Activated CD4-positive, alpha-beta T cell treated with anti-CD3 and anti-CD28 coated beads, Interleukin-2, amount 50 U/mL, for 4 hours (primary cell): ENCODE results near the gene LAPTM5.
"Not testable (repeated sequence)": the region's sequence is repeated elsewhere in the genome, so short reads cannot be mapped to it uniquely, and the experiment has no call there.

Source experiments
- DNase-seq, 2 experiments: peaks; one replicate each; pipeline ENCODE4 v3.0.0-alpha.2; 2020

The LAPTM5 gene

DNA sequence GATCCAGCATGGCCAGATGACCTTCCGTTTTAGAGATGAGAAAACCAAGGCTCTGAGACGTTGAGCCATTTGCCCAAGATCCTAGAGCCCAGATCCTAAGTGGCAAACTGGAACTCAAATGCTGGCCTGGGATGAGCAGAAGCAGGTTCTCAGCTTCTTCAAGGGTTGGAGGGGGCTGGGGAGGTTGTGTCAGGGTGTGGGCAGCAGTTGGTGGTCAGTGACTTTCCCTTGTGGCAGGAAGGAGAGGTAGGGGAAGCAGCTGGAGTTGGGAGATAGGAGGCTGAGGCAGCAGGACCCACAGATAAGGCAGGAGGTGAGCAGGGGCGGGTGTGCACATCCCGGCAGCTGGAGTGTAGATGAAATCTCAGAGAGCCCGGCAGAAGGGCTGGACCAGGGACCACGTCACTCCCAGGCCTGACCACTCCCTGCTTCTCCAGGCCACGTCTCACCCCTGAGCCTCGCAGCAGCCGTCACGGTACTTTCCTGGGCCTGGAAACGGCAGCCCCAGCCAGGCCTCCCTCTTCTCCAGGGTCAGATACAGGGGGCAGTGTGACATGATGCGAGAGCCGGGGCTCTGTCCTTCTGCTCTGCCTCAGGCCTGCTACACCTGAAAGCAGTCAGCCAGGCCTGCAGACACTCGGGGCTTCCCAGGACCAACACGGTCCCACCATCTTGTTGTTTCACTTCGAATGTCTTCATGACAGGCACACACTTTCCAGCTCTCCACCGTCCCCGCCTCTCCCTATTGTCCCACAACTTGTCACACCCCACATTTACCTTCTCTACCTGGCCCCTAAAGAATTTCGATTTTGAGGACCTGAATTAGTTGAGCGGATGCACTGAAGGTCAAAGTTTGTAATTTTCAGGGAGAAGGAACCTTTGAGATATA, 11.5 kb upstream of the LAPTM5 start:
- no peak for DNase-seq

DNA sequence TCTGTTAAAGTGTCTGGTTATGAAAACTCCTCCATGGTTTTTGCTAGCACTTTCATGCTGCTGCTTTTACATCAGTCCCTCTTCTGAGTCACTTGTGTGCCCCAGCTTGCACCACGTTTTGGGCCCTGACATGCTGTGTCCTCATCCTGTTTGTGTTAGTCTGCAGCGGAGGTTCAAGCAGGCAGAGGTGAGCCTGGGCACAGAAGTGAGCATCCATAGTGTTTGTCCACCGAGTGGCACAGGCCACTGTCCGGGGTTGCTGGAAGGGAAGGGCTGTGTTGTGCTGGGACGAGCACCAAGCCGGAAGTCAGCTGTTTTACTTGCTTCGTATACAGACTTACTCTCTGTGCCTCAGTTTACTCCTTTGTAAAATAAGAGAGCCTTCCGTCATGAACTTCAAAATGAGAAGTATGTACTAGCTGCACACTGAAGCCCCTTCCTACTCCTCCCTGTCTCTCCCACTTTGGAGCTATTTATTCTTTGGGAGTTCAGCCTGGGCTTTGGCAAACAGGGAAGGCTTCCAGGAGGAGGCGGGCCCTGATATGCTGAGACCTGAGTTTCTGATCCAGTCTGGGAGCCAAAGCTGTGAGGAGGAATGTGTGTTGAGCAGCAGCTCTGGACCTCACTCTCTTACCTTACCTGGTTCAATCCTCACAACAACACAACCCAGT, 10.7 kb upstream of the LAPTM5 start:
- no peak for DNase-seq

DNA sequence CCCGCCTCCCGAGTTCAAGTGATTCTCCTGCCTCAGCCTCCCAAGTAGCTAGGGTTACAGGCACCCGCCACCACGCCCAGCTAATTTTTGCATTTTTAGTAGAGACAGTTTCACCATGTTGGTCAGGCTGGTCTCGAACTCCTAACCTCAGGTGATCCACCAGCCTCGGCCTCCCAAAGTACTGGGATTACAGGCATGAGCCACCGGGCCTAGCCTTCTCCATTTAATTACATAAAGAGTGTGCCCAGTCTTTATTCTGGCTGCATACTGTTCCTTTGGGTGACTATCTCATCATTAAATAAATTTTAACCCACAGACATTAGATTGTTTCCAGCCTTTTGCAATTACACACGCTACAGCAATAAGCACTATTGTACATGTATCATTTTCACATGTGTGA, 9.4 kb upstream of the LAPTM5 start:
- not testable (repeated sequence) for DNase-seq

DNA sequence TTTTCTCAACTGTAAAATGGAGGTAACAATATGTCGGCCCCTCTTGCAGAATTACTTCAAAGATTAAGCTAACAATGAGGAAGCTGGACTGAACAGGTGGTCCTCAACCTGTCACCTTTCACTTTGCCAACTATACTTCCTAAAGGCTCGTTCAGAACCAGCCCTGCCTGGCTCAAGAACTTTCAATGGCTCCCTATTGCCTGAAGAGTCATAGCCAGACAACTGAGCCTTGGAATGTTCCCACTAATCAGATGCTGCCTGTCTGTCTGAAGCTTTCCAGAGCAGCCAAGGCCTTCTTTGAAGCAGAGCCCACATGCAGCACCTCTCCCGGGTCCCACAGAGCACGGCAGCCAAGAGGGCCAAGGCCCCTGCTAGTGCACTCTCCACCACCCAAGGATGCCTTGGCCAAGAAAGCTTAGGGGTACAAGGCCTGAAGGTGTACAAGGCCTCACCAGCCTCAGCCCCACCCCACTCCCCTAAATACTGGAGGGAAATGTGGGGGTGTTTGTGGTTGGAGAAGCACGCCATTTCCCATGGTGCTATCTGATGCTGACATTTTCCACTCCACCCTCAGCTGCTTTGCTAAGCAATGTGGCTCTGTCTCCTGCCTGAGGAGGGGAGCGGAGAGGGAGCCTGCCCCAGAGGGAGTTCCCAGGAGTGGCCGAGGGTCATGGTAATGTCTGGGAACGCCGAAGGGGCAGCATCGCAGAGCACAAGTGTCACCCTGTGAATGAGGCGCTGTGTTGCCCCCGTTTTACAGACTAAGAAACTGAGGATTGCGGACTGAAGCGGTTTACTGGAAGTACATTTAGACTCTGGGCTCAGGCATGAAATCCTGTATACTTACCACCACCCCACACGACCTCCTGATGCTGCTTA, 8.2 kb upstream of the LAPTM5 start:
- no peak for DNase-seq

DNA sequence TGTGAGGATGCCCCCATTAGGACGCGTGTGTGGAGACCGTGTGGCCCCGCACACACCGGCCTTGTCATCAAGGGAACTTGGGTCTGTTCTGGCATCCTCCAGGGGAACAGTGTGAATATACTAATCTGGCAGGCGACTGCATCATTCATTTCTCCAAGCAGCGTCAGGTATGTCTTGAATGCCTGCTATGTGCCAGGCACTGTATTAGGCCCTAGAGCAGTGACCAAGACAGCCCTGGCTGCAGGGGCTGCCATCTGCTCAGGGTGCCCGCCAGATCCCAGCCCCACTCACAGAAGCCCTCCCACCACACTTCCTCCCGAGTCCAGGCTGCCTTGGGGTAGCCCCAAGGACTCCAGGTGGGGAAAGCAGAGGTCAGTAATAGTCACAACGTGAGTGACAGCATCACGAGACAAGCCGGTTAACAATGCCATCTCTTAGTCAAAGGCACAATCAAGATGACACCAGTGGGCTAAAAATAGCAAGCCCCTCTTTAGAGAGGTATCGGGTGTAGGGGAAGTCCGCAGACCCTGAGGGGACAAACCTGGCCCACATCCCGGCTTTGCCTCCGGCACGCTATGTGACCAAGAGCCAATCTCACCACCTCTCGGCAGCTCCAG, 7.5 kb upstream of the LAPTM5 start:
- DNase-seq = no peak

DNA sequence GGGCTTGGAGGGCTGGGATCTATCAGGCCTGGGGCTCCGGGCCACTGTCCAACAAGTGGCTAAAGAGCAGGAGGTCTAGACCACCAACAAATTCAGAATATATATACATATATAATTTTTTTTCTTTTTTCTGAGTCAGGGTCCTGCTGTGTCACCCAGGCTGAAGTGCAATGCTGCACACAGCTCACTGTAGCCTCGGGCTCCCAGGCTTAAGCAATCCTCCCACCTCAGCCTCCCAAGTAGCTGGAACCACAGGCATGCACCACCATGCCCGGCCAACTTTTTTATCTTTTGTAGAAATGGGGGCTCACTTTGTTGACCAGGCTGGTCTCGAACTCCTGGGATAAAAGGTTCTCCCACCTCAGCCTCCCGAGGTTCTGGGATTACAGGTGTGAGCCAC, 6.8 kb upstream of the LAPTM5 start:
- no peak for DNase-seq

DNA sequence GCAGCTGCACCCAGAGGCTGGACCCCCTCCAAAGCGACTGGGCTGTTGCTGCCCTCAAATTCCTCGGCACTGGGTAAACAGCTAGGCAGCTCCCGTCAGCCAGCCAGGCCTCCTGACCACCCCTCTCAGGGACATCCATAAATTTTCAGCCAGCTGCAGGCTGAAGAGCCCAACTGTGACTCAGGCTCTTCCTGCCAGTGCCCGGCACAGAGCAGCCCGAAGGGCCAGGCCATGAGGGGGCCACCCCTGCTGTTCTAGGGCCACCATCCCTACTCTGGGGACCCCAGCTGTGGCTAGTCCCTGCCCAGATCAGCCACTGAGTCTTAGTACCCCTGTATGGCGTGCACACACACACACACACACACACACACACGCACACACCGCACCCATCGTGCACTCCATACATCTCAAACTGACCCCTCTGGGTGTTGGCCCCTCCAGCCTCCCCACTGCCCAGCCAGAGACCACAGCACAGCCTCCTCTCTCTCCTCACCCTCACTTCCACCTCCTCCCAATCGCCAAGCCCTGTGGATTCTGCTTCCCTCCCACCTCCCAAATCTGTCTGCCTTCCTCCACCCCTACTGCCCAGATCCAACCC, 6.2 kb upstream of the LAPTM5 start:
- DNase-seq = no peak

DNA sequence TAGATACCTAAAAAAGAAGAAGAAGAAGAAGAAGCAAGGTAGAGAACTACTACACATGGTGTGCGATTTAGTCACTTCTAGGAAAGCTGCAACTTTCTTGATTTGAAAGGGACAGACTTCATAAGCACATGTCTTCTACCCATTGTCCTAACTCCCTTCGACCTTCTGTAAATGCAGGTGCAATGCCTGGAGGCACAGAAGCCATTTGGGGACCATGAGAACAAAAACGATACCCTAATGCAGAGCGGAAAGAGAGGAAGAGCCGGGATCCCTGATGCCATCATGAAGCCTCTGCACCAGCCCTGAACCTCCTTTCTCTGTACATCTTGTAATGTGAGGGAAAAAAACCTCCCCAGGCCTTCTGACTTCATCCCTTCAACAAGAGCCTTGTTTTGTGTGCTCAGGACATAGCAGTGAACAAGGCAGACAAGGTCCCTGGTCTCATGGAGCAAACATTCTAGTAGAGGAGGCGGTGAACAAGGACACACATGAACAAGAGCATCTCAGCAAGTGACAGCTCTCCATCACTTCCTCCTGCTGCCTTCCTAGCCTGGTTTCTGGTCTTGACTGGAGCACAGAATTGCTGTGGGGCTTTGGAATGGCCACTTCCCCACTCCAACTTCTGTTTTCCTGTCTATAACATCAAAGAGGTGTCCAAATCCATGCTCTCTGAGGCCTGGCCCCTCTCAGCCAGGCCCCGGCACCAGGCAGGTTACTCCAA, 5.5 kb upstream of the LAPTM5 start:
- no peak for DNase-seq

DNA sequence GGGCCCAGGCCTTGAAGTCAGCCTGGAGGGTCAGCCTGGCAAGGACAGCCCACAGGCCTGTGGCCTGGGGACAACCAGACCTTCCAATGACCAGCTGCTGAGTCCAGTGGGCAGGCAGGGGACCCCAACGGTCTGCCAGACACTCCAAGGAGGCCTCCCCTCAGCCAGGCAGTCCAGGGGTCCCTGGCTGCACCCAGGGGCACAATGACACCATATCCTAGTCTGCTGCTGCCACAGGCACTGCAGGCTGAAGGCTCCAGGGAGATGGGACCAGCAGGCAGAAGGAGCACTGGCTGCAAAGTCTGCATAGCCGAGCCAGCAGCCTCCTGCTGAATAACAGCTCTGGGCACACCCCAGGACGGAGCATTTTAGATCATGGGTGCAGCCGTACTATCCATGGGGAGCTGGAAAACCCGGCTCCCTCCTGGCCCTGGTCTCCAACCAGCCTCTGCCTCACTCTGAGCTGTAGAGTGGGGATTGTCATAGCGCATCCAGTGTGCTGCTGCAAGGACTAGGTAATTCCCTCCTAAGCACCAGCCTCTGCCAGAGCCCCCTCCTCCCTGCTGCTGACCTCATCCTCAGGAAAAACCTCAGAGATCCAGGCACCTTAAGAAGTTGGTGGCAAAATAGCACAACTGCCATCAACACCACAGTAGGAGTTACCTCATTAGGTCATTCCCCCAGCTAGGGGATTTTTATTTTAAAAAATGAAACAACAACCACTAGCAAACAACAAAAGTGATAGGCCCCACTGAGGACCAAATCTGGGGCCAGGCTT, 4.8 kb upstream of the LAPTM5 start:
- no peak for DNase-seq

DNA sequence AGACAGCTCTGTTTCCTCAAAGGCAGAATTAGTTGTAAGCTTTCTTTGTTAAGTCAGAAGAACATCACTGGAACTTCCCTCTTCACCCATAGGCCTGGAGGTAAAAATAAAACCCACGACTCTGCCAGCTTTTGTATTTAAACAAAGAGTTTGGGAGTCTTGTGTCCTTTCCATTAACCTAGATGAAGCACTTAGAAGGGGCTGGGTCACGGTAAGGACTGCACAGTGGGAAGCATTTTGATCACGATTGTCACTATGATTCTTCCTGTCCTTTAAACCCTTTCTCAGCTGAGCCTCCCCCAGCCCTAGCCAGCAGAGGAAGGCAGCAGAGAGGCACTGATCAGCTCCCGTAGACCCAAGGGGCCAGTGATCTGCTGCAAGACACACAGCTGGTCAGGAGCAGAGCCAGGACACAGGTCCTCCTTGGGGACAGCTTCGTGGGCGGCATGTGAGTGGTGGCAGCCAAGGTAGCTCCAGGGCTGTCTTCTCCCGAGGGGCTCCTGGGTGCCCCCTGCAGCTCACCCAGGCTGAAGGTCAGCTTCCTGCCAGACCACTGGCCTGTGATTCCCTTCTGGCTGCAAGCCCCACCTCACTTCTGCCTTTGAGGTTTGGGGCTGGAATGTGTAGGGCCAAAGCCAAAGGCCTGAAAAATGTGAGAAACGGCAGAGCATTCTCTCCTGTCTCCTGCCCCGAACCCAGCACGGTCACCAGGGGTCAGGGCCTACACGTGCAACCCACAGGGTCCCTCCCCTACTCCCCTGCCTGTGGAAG, 4.0 kb upstream of the LAPTM5 start:
- no peak for DNase-seq

DNA sequence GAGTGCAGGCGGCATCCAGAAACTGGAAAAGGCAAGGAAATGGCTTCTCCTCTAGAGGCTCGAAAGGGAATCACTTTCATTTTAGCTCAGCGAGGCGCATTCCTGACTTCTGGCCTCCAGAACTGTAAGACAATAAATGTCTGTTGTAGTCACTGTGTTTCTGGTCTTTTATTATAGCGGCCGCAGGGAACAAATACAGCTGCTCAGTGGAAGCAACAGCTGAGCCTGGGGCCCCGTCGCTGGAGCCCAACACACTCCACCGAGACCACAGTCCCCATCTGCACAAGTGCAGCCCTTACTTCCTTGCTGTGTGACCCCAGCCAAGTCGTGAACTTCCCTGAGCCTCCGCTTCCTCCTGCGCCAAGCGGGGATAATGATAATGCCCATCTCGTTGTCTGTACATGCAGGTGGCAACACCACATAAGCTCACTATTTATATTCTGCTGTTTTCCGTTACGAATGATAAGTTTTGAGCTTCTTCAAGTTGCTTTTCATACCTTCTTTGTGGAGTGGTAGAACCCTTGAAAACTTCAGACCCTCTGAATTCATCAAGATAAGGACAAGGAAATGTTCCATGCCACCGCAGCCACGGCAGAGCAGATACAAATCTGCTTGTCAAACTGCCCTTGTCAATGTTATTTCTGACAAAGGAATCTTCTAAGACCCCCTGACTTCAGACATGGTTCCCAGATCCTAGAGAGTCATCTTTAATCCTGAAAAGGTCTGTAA, 3.2 kb upstream of the LAPTM5 start:
- no peak for DNase-seq

DNA sequence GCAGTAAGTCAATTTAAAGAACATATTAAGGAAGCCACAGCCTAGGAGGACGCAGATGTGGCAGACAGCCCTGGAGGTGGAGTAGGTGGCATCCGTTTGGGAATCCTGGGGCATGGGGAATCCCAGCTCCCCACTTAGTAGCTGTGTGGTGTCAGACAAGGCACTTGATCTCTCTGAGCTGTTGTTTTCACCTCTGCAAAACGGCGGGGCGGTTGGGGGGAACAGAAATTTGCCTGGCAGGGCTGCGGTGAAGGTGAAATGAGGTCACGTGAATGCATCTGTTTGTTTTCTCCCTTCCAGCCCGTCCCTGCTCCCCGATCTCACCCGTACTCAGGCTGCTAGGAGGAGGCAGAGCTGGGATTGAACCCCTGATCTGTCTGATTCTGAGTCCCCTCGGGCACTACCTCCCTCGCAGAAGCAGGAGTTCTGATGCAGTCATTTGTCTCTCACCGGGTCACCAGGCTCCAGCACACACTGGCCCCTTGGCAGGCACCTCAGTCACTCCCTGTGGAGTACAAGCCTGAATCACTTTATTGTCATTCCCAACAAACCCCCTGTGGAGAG, 2.2 kb upstream of the LAPTM5 start:
- peak in 1 of 2 experiments; percentile 47 for DNase-seq

DNA sequence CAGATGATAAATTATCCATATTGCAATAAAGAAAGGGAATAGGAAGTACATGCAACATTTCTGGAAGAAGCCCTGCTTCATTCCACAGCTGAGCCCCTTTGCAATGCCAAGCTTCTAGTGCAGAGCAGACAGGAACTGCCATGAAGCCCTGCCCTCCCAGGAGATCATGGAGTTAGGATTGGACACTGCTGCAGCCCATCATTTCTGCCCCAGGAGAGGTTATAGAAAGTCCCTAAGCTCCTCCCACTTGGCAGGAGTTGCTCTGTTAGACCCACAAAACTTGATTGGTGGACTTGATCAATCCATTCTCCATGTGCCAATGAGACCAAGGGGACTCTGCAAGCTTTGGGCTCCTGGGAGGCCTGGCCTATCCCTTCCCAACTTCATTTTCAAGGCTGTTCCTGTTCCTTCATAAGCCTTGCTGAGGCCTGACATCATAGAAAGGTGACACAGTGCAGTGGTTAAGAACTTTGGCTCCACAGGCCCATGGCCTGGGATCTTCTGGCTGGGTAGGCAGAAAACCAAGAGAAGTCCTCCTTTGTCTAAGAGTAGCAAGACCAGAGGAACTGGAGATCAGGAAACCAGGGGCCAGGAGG, 1.3 kb upstream of the LAPTM5 start:
- DNase-seq = no peak

DNA sequence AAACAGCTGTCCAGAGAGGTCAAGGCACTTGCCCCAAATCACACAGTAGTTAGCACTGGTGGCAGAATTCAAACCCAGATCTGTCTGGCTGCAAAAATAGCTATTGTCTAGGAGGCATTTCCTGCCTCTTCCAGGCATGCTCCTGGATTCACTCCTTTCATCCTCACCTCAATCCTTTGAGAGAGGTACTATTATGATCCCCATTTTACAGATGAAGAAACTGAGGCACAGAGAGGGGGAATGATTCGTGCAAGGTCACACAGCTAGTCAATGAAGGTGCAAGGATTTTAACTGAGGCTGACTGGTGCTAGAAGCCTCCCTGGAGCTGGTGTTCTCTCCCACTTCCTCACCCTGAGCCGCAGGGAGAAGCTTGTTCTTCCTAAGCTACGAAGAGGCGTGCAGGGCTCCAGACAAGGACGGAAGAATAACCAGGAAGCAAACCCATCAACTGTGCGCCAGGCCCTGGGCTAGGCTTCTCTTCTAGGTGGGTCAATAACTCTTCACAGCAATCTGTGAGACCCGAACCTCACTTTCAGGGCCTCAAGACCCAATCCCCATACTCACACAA, 631 bp upstream of the LAPTM5 start:
- no peak for DNase-seq

DNA sequence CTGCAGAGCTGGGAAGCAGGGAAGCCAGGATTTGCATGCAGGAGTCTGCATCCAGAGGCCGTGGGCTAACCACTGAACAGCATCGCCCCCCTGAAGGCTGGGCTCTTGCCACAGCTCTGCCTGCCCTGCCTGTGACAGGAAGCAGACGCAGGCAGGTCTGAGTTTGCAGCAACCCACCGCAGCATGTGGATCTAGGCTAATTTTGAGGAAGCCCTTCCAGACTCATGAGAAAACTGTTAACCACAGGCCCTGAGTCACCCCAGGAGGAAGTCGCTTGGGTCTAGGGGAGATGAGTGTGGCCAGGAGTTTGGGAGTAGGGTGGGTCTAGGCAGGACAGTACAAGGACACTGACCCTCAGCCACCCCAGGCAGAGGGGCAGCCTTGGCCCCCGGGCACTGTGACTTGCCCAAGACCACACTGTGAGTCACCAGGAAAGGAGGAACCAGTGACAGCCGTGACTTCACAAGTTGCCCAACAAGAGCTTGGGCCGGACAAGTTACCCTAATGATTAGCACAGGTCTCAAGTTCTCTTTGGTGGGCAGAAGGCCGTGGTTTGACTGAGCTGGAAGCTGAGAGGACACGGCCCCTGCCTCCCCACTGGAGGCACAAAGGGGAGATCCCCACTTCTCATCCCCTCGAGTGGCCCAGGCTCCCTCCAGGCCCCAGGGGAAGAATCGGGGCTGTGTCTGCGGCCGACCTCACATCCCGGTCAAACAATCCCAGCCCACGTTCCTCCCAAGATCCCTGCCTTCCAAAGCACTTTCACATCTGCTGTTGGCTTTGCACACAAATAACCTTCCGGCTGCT, 826 bp downstream of the LAPTM5 start:
- DNase-seq = peak; percentile 58 to 60

DNA sequence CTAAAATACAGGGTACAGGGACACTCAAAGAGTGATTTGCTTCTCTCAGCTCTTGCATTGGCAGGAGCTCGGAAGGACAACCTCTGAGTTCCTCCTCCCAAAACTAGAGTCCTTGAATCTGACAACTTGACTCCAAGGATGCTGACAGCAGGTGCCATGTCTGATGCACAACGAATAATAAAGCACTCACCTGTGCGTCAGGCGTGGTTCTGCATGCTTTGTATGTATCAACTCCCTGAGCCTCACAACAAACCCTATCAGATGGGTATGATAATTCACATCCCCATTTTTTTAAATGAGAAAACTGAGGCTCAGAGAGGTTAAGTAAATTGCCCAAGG, 1.4 kb downstream of the LAPTM5 start:
- DNase-seq = no peak

DNA sequence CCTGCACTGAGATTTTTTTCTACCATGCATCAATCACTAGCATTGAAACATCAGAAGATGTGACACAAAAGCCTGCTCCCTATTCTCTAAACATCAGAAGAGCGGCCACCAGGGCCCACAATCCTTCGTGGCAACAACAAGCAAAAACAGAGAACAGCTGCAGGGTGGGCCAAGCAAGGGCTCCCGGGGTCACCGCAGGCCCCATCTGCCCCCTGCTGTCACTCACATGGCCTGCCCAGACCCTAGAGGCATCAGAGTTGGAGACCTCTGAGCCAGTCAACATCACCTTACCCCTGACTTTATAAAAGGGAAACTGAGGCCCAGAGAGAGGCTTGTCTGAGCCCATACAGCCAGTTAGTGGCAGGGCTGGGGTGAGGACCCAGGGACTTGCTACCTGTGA, 1.8 kb downstream of the LAPTM5 start:
- DNase-seq = no peak

DNA sequence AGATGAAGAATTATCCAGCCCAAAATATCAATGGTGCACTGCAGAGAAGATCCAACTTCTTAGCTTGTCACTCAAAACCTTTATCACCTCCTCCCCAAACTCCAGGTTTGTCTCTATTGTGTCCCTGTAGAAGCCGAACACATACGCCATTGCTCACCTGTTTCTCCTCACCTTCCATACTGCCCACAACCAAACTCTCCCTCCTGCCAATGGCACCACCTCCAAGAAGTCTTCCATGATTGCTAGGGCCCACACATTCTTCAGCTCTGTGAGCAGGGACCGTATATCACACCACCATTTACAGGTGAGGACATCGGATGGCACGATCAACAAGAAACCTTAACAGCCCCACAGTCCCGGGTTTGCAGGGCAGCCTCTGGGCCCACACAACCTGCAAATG, 2.2 kb downstream of the LAPTM5 start:
- DNase-seq = no peak
